Vagina (tissue), 2 donors: ENCODE data around the gene SEC24B. TPM values are rescaled to one million over a fixed set of nuclear protein-coding genes. Genes with fewer than 3 reads are reported as not detected.

Experiments used
- DNase-seq, 2 donors: peaks; one replicate each; pipeline ENCODE4 v3.0.0-alpha.2; 2017; ENCODE audit errors: extremely low spot score in 2 of 2
- H3K27ac ChIP-seq: fragments of 200-600 bp; sonication (generic); one replicate; pipeline ENCODE4 v1.5.1; 2019
- H3K27me3 ChIP-seq: fragments of 200-600 bp; sonication (generic); one replicate; pipeline ENCODE4 v1.5.1; 2019
- H3K36me3 ChIP-seq, 2 donors: fragments of 200-600 bp; sonication (generic); one replicate each; pipeline ENCODE4 v1.5.1; 2017 to 2019
- H3K4me1 ChIP-seq: fragments of 200-600 bp; sonication (generic); one replicate; pipeline ENCODE4 v1.5.1; 2019
- H3K4me3 ChIP-seq, 2 donors: fragments of 200-600 bp; sonication (generic); 1 replicate in 1 of 2; 2 replicates in 1 of 2; pipeline ENCODE4 v1.5.1; 2016 to 2019
- H3K9me3 ChIP-seq: fragments of 200-600 bp; sonication (generic); one replicate; pipeline ENCODE4 v1.5.1; 2019
- CTCF ChIP-seq, 3 experiments: fragments of 450-650 bp in 2 of 3; fragments of 200-600 bp in 1 of 3; sonication (generic) in 1 of 3; IDR thresholded peaks; one replicate each; pipeline ENCODE4 v1.5.1; 2017 to 2019; ENCODE audit warnings: antibody characterized with exemption in 3 of 3, mild to moderate bottlenecking in 2 of 3, moderate library complexity in 2 of 3
- POLR2A ChIP-seq, 2 donors: fragments of 450-650 bp; IDR thresholded peaks; one replicate each; pipeline ENCODE4 v1.6.1; 2017; ENCODE audit warnings: antibody characterized with exemption in 2 of 2, mild to moderate bottlenecking in 2 of 2, moderate library complexity in 2 of 2
- POLR2AphosphoS5 ChIP-seq, 2 donors: sonication (generic); formaldehyde crosslinking; IDR thresholded peaks; one replicate each; pipeline ENCODE4 v1.9.0; 2017; ENCODE audit warnings: antibody characterized with exemption in 2 of 2, mild to moderate bottlenecking in 2 of 2, low read depth in 1 of 2; ENCODE audit not compliant: insufficient read depth in 1 of 2
- intact Hi-C: fragments of 100-400 bp; cut with DNase I; formaldehyde crosslinking; loops from one replicate; pipeline ENCODE4 v1.15.1; 2023
- total RNA-seq: library from RNA; depleted of rRNA; stranded (reverse); fragments of >200 nt; gene quantifications from one replicate; pipeline ENCODE4 v1.2.3, GENCODE V29; 2016

Gene SEC24B
- total RNA-seq, 1 donor from 2014 or later, result 42.2 TPM

- intact Hi-C loops, result loop anchor here (10.0 kb wide), 1 partner anchor 724 kb away; no protein-coding TSS in a partner anchor
- H3K27ac ChIP-seq, result no peak overlapping the region
- H3K4me3 ChIP-seq, result no peak overlapping the region
- TF ChIP-seq POLR2A (IDR thresholded peaks at IDR 0.05) (no peak), CTCF (IDR thresholded peaks at IDR 0.05) (no peak), POLR2AphosphoS5 (IDR thresholded peaks at IDR 0.05; ENCODE audit: insufficient read depth in 1 of 2, low read depth in 1 of 2) (no peak)
- H3K9me3 ChIP-seq, result no peaks in the 10 kb centered on the region
- H3K36me3 ChIP-seq, result no peaks in the 10 kb centered on the region
- no peaks in the 10 kb centered on the region for H3K27me3 ChIP-seq
- no peak for DNase-seq
- H3K4me1 ChIP-seq, result no peaks in the 10 kb centered on the region
Observed at GRCh38 chr4:109408711-109409110, 24.9 kb upstream of the SEC24B start.

- no peaks in the 10 kb centered on the region for H3K36me3 ChIP-seq
- no peaks in the 10 kb centered on the region for H3K27me3 ChIP-seq
- intact Hi-C loops, result no loop called here
- H3K4me3 ChIP-seq, result no peak overlapping the region
- H3K4me1 ChIP-seq, result no peaks in the 10 kb centered on the region
- DNase-seq, result no peak
- no peak for TF ChIP-seq CTCF (IDR thresholded peaks at IDR 0.05)
- TF ChIP-seq POLR2AphosphoS5 (IDR thresholded peaks at IDR 0.05; ENCODE audit: insufficient read depth in 1 of 2, low read depth in 1 of 2), result no peak
- TF ChIP-seq POLR2A (IDR thresholded peaks at IDR 0.05), result no peak
- H3K9me3 ChIP-seq, result no peaks in the 10 kb centered on the region
- no peak overlapping the region for H3K27ac ChIP-seq
Observed at GRCh38 chr4:109410226-109410625, 23.4 kb upstream of the SEC24B start.

- Histone ChIP-seq H3K4me1 (no peaks in the 10 kb centered on the region), H3K27ac (no peak overlapping the region), H3K36me3 (no peaks in the 10 kb centered on the region), H3K9me3 (no peaks in the 10 kb centered on the region), H3K4me3 (no peak overlapping the region), H3K27me3 (no peaks in the 10 kb centered on the region)
- TF ChIP-seq CTCF (IDR thresholded peaks at IDR 0.05) (no peak), POLR2AphosphoS5 (IDR thresholded peaks at IDR 0.05; ENCODE audit: insufficient read depth in 1 of 2, low read depth in 1 of 2) (no peak), POLR2A (IDR thresholded peaks at IDR 0.05) (no peak)
- no peak for DNase-seq
- intact Hi-C loops, result no loop called here
Observed at GRCh38 chr4:109410776-109411175, 22.8 kb upstream of the SEC24B start.

GRCh38 chr4:109411964-109412363 is 21.7 kb upstream of the SEC24B start:
- Histone ChIP-seq H3K27ac (no peak overlapping the region), H3K27me3 (no peaks in the 10 kb centered on the region), H3K4me1 (no peaks in the 10 kb centered on the region), H3K9me3 (no peaks in the 10 kb centered on the region), H3K4me3 (no peak overlapping the region), H3K36me3 (no peaks in the 10 kb centered on the region)
- intact Hi-C loops, result no loop called here
- no peak for DNase-seq
- TF ChIP-seq POLR2AphosphoS5 (IDR thresholded peaks at IDR 0.05; ENCODE audit: insufficient read depth in 1 of 2, low read depth in 1 of 2), result no peak
- TF ChIP-seq CTCF (IDR thresholded peaks at IDR 0.05), result no peak
- TF ChIP-seq POLR2A (IDR thresholded peaks at IDR 0.05), result no peak

- Histone ChIP-seq H3K4me3 (no peak overlapping the region), H3K36me3 (no peaks in the 10 kb centered on the region), H3K9me3 (no peaks in the 10 kb centered on the region), H3K4me1 (no peaks in the 10 kb centered on the region), H3K27ac (no peak overlapping the region), H3K27me3 (no peaks in the 10 kb centered on the region)
- no peak for DNase-seq
- no peak for TF ChIP-seq CTCF (IDR thresholded peaks at IDR 0.05)
- TF ChIP-seq POLR2A (IDR thresholded peaks at IDR 0.05), result no peak
- intact Hi-C loops, result no loop called here
Observed at GRCh38 chr4:109412776-109413175, 20.8 kb upstream of the SEC24B start.
